ENCODE results near the gene COL10A1.

Gene COL10A1

DNA sequence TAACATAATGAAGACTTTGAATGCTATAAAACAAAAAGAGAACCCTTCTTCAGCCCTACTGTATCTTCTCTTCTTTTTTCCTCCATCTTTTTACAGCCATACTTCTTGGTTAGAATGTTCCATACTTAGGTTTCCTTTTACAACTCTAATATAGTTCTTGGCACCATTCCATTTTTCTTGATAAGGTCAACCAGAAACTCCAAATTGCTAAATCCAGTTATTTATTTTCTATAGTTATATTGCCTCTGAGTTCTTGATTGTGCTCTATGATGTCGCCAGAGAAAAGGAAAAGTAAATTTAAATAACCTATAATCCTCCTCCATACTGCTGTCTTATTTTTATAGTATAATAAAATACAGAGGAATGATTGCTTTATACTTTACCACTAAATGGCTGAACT is 26.7 kb upstream of the COL10A1 start:
- DNase-seq (ENCODE audit: insufficient read length, low spot score) (no peak), FAIRE-seq (no peak)
- TF ChIP-seq, protein P1, sequence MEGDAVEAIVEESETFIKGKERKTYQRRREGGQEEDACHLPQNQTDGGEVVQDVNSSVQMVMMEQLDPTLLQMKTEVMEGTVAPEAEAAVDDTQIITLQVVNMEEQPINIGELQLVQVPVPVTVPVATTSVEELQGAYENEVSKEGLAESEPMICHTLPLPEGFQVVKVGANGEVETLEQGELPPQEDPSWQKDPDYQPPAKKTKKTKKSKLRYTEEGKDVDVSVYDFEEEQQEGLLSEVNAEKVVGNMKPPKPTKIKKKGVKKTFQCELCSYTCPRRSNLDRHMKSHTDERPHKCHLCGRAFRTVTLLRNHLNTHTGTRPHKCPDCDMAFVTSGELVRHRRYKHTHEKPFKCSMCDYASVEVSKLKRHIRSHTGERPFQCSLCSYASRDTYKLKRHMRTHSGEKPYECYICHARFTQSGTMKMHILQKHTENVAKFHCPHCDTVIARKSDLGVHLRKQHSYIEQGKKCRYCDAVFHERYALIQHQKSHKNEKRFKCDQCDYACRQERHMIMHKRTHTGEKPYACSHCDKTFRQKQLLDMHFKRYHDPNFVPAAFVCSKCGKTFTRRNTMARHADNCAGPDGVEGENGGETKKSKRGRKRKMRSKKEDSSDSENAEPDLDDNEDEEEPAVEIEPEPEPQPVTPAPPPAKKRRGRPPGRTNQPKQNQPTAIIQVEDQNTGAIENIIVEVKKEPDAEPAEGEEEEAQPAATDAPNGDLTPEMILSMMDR (IDR thresholded peaks at IDR 0.05; ENCODE audit: insufficient read depth, missing control alignments), result no peak

DNA sequence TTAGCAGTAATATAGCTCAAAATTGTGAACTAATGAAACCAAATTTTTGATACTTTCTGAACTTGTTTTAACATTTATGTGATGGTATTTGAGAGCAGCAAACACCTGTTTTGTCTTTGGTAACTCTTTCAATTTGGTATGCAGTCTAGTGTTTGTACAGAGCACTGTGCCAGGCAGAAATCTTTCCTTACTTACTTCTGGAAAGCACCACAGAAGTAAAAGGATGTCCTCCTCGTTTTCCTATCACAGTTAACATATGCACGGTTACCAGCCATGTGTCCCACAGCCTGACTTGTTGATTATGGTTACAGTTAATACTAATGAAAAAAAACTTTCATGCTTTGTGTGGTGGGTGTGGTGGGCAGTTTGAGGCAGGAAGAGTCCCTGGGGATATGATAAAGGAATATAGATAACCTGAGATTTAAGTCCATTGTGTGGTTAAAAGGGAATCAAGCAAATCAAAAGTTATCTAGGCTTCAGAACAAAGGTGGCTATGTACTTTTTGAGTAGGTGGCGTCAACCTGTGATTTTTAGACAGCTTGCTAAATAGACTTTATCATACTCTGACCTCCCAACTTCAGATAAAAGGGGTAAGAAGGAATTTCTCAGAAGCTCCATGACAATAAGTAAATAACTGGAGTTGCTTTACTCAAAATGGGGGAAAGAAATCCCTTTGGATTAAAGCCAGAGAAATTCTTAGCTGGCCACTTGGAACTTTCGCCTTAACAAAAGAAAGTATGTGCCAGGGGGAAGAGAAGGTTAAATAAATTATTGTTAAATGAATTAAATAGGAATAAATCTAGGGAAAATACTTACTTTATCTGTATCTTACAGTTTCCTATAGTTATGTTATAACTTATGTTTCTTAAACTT is 20.1 kb upstream of the COL10A1 start:
- TF ChIP-seq, protein P1 (IDR thresholded peaks at IDR 0.05; ENCODE audit: insufficient read depth, missing control alignments), result no peak
- no peak for DNase-seq (ENCODE audit: insufficient read length, low spot score)
- FAIRE-seq, result no peak

DNA sequence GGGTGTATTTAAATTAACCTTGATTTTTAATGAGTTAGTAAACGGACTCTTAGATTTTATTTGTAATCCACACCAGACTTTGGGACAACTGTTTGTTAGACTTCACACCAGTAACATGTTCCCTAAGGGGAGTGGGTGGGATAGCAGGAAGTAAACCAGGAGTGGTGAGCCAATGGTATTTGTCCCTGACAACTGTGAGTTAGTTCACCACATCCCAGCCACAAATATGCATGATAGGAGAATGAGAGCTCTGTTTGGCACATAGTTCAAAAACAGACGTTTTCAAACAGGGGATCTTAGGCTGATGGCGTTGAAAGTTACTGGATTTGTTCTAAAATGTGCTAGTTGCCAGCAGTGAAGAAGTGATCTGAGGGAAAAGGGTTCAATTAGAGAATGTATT is 18.7 kb upstream of the COL10A1 start:
- TF ChIP-seq, protein P1 (IDR thresholded peaks at IDR 0.05; ENCODE audit: insufficient read depth, missing control alignments), result no peak
- FAIRE-seq (no peak), DNase-seq (ENCODE audit: insufficient read length, low spot score) (no peak)

DNA sequence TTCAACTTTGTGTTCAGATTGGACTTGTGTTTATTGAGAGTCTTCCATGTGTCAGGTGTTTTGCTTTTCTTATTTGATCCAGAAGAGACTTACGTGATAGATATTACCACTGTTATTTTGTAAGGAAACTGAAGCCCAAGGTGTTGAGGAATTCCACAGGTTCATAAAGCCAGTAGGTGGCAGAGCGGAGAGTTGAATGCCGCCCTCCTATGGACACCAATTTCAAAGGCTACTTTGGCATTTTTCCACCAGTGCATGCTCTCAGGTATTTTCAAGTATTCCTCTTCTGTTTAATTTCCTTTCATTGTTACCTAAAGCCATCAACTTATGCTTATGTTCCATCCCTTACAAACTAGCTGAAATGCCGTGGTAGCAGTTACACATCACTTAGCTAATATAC is 14.0 kb upstream of the COL10A1 start:
- DNase-seq (ENCODE audit: insufficient read length, low spot score), result no peak
- TF ChIP-seq, protein P1 (IDR thresholded peaks at IDR 0.05; ENCODE audit: insufficient read depth, missing control alignments), result no peak
- FAIRE-seq, result no peak

DNA sequence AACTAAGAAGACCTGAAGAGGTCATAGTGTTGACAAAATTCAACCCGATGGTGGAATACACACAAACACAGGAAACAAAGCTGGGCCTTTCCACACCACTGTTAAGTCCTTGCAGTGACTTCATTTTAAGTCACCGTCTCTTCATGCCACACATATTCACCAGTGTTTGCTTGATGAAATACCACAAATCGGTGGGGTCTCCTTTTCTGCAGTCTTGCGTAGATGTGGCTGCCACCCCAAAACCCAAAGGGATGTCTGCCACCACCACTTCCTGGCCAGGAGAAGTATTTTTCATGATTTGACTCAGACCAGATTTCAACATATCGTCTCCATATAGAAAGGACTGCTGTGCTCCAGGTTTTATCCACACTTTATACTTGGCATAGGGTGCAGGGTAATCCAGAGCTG is 11.0 kb upstream of the COL10A1 start:
- TF ChIP-seq, protein P1 (IDR thresholded peaks at IDR 0.05; ENCODE audit: insufficient read depth, missing control alignments), result no peak
- FAIRE-seq, result no peak
- no peak for DNase-seq (ENCODE audit: insufficient read length, low spot score)

DNA sequence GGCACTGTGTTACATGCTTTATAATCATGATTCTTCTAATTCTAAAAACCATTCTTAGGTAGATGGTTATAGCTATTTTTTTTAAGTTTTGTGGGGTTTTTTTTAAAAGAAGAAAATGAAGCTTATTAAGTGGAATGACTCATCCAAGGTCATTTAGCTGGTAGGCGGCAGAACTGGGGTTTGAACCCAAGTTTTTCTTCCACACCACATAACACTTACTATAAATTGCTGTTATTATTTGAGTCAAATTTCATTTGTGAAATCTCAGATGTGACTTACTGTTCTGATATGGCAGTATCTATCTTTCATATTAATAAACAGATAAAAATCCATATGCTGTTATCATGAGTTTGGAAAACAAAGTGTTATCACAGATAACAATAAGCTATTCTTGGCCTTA is 10.4 kb upstream of the COL10A1 start:
- DNase-seq (ENCODE audit: insufficient read length, low spot score), result no peak
- TF ChIP-seq, protein P1 (IDR thresholded peaks at IDR 0.05; ENCODE audit: insufficient read depth, missing control alignments), result no peak
- FAIRE-seq, result no peak

DNA sequence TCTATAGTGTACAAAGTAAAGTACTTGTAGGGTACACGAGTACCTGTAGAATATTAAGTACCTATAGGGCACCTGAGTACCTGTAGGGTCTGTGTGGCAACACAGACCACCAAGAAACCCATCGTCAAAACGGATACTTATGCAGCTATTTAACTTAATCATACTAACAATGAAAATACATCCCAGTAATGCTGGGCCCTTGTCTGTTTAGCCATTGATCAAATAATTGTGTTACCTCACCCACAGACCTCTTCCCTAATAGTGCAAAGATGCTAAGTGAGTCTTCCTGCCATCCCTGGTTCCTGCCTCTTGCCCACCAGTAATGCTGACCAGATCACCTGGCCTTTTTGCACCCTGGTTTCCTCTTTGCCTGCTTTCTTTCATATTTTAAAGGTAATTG is 7.5 kb upstream of the COL10A1 start:
- TF ChIP-seq, protein P1 (IDR thresholded peaks at IDR 0.05; ENCODE audit: insufficient read depth, missing control alignments), result no peak
- FAIRE-seq (no peak), DNase-seq (ENCODE audit: insufficient read length, low spot score) (no peak)
